Fibroblast of villous mesenchyme (primary cell): ENCODE measurements around the gene BRAF. TPM values are rescaled to one million over a fixed set of nuclear protein-coding genes. Genes with fewer than 3 reads are reported as not detected.
"Not testable (repeated sequence)": the region's sequence is repeated elsewhere in the genome, so short reads cannot be mapped to it uniquely, and the experiment has no call there.

Experiments used
- DNase-seq: peaks from one replicate; pipeline ENCODE4 v3.0.0-alpha.2; 2010; ENCODE audit warnings: low read depth
- H3K4me3 ChIP-seq: 2 replicates; pipeline ENCODE4 v1.5.1; 2011; ENCODE audit warnings: low read depth, mild to moderate bottlenecking, low read length
- total RNA-seq: library from RNA; depleted of rRNA; stranded (reverse); fragments of >200 nt; gene quantifications from 2 replicates; pipeline ENCODE4 v1.2.3, GENCODE V29; 2012
- TF ChIP-seq, protein P1 (sequence below): IDR thresholded peaks from 2 replicates; pipeline ENCODE4 v1.5.1; 2012; ENCODE audit warnings: low read depth, mild to moderate bottlenecking, low read length; ENCODE audit not compliant: insufficient read depth

The BRAF gene
- total RNA-seq, 1 donor: 30.7 TPM

DNA sequence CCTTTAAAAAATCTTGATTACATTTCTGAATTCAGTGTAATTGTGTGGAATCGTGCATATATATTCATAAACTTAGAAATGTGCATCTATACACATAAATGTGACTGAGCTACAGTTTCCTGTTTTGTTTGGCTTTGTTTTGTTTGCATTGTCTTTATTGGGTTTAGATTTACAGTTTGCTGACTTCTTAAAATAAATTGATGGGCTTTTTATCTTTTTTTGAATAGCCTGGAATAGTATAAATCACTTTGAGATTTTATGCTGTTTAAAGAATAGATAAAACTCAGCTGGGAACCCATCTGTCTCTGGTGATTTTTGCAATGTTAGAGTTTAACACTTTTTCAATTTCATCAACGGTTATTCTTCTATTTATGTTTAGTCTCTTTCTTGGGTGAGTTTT, 21.2 kb upstream of the BRAF start:
- no peak overlapping the region for H3K4me3 ChIP-seq
- DNase-seq: no peak
- TF ChIP-seq, protein P1, sequence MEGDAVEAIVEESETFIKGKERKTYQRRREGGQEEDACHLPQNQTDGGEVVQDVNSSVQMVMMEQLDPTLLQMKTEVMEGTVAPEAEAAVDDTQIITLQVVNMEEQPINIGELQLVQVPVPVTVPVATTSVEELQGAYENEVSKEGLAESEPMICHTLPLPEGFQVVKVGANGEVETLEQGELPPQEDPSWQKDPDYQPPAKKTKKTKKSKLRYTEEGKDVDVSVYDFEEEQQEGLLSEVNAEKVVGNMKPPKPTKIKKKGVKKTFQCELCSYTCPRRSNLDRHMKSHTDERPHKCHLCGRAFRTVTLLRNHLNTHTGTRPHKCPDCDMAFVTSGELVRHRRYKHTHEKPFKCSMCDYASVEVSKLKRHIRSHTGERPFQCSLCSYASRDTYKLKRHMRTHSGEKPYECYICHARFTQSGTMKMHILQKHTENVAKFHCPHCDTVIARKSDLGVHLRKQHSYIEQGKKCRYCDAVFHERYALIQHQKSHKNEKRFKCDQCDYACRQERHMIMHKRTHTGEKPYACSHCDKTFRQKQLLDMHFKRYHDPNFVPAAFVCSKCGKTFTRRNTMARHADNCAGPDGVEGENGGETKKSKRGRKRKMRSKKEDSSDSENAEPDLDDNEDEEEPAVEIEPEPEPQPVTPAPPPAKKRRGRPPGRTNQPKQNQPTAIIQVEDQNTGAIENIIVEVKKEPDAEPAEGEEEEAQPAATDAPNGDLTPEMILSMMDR: no peak

DNA sequence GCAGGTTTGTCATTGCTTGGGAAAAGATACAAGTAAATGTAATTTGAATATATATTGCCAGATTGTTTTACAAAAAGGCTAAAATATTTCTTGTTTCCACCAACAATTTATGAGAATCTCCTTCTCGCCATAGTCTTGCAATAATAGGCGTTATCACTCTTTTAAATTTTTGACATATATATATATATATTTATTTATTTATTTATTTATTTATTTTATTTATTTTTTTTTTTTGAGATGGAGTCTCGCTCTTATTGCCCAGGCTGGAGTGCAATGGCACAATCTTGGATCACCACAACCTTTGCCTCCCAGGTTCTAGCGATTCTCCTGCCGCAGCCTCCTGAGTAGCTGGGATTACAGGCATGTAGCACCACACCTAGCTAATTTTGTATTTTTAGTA, 17.5 kb upstream of the BRAF start:
- H3K4me3 ChIP-seq, DNase-seq: not testable (repeated sequence)

- TF ChIP-seq, protein P1: no peak
- no peak overlapping the region for H3K4me3 ChIP-seq
- DNase-seq: no peak
Observed at GRCh38 chr7:140940898-140941297, 16.2 kb upstream of the BRAF start.

GRCh38 chr7:140937702-140938264, 13.1 kb upstream of the BRAF start:
- no peak overlapping the region for H3K4me3 ChIP-seq
- TF ChIP-seq, protein P1: no peak
- DNase-seq: no peak

DNA sequence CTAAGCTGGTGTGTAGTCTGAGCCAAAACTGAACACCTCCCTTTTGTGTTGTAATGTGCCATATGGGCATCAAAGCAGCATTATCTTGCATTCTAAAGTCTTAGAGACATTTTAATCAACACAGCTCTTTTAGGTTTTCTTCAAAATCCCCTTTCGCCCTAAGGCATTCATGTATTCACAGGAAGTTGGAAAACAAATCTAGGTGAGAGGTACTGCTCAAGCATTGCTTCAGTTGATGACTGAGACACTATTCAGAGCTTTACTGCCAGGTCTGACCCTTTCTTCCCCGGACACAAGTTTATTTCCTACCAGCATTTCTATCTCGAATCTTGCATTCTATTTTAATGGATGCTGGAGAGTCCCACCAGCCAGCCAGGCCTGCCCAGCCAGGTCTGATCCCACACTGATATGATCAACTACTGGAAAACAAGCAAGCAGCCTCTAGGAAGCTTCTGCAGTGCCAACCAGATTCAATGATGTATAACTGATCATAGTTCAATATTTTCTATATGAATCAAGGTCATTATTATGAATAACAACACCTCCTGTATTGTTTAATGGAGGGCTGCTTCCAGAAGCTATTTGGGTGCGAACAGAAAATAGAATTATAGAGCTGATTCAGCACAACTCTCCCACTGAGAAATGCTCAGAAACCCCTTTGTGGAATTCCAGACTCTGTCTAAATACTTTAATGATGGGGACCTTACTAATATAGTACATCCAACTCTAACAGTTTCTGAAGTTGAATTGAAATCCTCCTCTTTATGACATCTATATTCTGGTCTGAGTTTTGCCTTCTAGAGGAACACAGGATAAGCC, 4.0 kb upstream of the BRAF start:
- TF ChIP-seq, protein P1: no peak
- no peak overlapping the region for H3K4me3 ChIP-seq
- DNase-seq: no peak

DNA sequence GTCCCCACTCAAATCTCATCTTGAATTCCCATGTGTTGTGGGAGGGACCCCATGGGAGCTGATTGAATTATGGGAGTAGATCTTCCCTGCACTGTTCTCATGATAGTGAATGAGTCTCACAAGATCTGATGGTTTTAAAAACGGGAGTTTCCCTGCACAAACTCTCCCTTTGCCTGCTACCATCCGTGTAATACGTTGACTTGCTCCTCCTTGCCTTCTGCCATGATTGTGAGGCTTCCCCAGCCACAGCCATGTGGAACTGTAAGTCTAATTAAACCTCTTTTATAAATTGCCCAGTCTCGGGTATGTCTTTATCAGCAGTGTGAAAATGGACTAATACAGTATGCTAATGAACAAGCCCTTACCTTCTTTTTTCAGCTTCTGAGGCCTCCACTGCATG, 3.2 kb upstream of the BRAF start:
- H3K4me3 ChIP-seq, DNase-seq: not testable (repeated sequence)

- TF ChIP-seq, protein P1: no peak
Observed at GRCh38 chr7:140927351-140927750, 2.6 kb upstream of the BRAF start.

More at GRCh38 chr7:140927351-140927750, 2.6 kb upstream of the BRAF start:
- no peak overlapping the region for H3K4me3 ChIP-seq
- DNase-seq: no peak
